Ovary (tissue), 3 donors: ENCODE results near the gene RPP25L.

Experiments used
- POLR2A ChIP-seq: fragments of 450-650 bp; IDR thresholded peaks from one replicate; pipeline ENCODE4 v1.6.1; 2017; ENCODE audit warnings: antibody characterized with exemption, mild to moderate bottlenecking, moderate library complexity
- TF ChIP-seq, protein P1 (sequence below), 3 donors: fragments of 450-650 bp in 2 of 3; fragments of 200-600 bp in 1 of 3; IDR thresholded peaks; one replicate each; pipeline versions ENCODE4 v1.5.1 to v1.8.0; 2016 to 2022; ENCODE audit warnings: antibody characterized with exemption in 3 of 3, mild to moderate bottlenecking in 1 of 3
- donor health status: DM: no; HTN: no; CAD: no.

DNA sequence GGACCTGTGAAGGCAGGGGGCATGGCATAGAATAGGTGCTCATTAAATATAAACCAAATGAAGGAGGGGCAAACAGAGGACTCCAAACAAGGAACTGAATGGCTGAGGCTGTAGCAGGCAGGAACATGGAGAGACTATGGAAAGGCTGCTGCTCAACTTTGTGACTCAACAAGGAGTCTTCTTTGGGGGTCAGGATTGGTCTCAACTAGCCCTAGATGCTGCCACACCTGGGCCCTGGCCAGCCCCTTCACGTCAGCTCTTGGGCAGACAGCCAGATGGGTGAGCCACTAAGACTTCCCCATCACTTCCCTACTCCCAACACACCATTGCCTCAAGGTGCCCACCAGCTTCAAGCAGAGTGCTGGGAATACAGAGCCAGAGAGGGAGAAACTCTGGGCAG lies 11.0 kb downstream of the RPP25L start:
- TF ChIP-seq, protein P1, sequence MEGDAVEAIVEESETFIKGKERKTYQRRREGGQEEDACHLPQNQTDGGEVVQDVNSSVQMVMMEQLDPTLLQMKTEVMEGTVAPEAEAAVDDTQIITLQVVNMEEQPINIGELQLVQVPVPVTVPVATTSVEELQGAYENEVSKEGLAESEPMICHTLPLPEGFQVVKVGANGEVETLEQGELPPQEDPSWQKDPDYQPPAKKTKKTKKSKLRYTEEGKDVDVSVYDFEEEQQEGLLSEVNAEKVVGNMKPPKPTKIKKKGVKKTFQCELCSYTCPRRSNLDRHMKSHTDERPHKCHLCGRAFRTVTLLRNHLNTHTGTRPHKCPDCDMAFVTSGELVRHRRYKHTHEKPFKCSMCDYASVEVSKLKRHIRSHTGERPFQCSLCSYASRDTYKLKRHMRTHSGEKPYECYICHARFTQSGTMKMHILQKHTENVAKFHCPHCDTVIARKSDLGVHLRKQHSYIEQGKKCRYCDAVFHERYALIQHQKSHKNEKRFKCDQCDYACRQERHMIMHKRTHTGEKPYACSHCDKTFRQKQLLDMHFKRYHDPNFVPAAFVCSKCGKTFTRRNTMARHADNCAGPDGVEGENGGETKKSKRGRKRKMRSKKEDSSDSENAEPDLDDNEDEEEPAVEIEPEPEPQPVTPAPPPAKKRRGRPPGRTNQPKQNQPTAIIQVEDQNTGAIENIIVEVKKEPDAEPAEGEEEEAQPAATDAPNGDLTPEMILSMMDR (IDR thresholded peaks at IDR 0.05) = no peak
- no peak for TF ChIP-seq POLR2A
